ENCODE results near the gene SLC9A8.

DNA sequence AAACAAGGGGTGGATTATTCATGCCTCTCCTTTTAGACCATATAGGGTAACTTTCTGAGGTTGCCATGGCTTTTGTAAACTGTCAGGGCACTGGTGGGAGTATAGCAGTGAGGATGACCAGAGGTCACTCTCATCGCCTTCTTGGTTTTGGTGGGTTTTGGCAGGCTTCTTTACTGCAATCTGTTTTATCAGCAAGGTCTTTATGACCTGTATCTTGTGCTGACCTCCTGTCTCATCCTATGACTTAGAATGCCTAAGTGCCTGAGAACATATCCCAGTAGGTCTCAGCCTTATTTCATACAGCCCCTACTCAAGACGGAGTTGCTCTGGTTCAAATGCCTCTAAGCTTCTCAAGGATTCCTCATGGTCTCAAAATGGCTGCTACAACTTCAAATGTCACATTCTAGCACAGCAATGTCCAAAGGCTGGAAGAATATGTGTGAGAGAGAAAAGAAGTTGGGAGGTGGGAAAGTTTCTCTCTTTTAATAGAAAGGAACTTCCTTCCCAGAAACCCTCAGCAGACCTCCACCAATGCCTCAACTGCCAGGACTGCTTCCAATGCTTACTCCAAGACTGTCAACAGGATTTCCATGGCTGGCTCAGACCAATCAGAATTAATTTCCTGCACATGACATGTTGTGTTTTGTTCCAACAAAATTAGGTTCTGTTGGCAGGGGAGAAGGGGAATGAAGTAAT, 46.6 kb upstream of the SLC9A8 start:
- TF ChIP-seq POLR2AphosphoS5 (IDR thresholded peaks at IDR 0.05; ENCODE audit: low read depth, low read length) (no peak), TAF1 (IDR thresholded peaks at IDR 0.05; ENCODE audit: borderline replicate concordance, low read depth, low read length) (no peak)
